ENCODE results near the gene FUCA1. TPM values are rescaled to one million over a fixed set of nuclear protein-coding genes. Genes with fewer than 3 reads are reported as not detected.

The FUCA1 gene
- total and polyA plus RNA-seq, 2 donors (not counting 3 experiments of a cell fraction or from before 2014, with no cell fraction given): 4.9 to 5.6 TPM

GRCh38 chr1:23825076-23825761 is 42.9 kb downstream of the FUCA1 start, which contains the start of gene HMGCL:
Gene HMGCL (minus strand): TSS chr1:23825429. CDS start chr1:23825415, 14 bp downstream.
- intact Hi-C loops (cut with micrococcal nuclease) (loop anchor here (1.0 to 5.0 kb wide), 3 partner anchors 16 to 132 kb away; partner anchors contain the start of genes FUCA1 and PNRC2), dilution Hi-C loops (cut with MboI; ENCODE audit: extremely low pct_ligation_motif_present, low sequenced_read_pairs) (no loop called here)
- H4K20me1 ChIP-seq (replicated peaks; ENCODE audit: control insufficient read depth, extremely low read depth, insufficient read depth, low read length): no peaks in the 10 kb centered on the region
- ChIA-PET POLR2A (interaction anchor here (0.6 to 1.4 kb wide), 6 partner anchors 9 to 1245 kb away, joined by 3 to 6 read pairs (median 4); partner anchors contain the start of gene GALE), CTCF (interaction anchor here (0.7 to 1.7 kb wide), 11 partner anchors 12 to 127 kb away, joined by 3 to 11 read pairs (median 4); partner anchors contain the start of genes GALE, LYPLA2 and PITHD1)
- H3K9me3 ChIP-seq (replicated peaks; ENCODE audit: control insufficient read depth, insufficient read depth, low read length): no peaks in the 10 kb centered on the region
- FAIRE-seq (peak; percentile 86), DNase-seq (ENCODE audit: low read depth, low spot score) (peak; percentile 91)
- no peaks in the 10 kb centered on the region for H3K27me3 ChIP-seq (ENCODE audit: control insufficient read depth in 2 of 2, insufficient read depth in 2 of 2, low read length in 2 of 2)
- no peaks in the 10 kb centered on the region for H3K36me3 ChIP-seq (ENCODE audit: control insufficient read depth in 2 of 2, extremely low read depth in 1 of 2, insufficient read depth in 2 of 2, low read length in 2 of 2)
- H3K4me2 ChIP-seq (ENCODE audit: insufficient read depth, low read length): peak within 1 kb of the TSS; percentile 99
- TF ChIP-seq CTCF (IDR thresholded peaks at IDR 0.05; ENCODE audit: extremely low read depth in 1 of 2, insufficient read depth in 1 of 2, low read depth in 1 of 2, low read length in 2 of 2) (no peak), POLR2AphosphoS5 (IDR thresholded peaks at IDR 0.05; ENCODE audit: insufficient read depth, low read depth, low read length) (peak; percentile 98), FOS (IDR thresholded peaks at IDR 0.05; ENCODE audit: borderline replicate concordance, insufficient read depth, low read length) (no peak), MYC (IDR thresholded peaks at IDR 0.05; ENCODE audit: low read depth, low read length) (peak; percentile 63), EZH2 (IDR thresholded peaks at IDR 0.05; ENCODE audit: borderline replicate concordance, low read depth, low read length, severe bottlenecking) (no peak), POLR2A (IDR thresholded peaks at IDR 0.05; ENCODE audit: low read depth, low read length) (peak; percentile 95), MAX (IDR thresholded peaks at IDR 0.05; ENCODE audit: insufficient read depth, insufficient read length) (peak; percentile 63)
- peak within 1 kb of the TSS; percentile 76 for H3K27ac ChIP-seq (ENCODE audit: insufficient read depth, low read depth, low read length)
- peaks cover 6% of the 10 kb centered on the region for H3K79me2 ChIP-seq (ENCODE audit: control insufficient read depth, insufficient read depth, low read length)
- peak within 1 kb of the TSS; percentile 96 for H3K9ac ChIP-seq (replicated peaks; ENCODE audit: extremely low read depth, insufficient read depth, low read length)
- peak within 1 kb of the TSS; percentile 81 for H2AFZ ChIP-seq (ENCODE audit: low read depth, low read length)
- H3K4me1 ChIP-seq (ENCODE audit: control insufficient read depth, extremely low read depth, insufficient read depth, low read length): peaks cover 9% of the 10 kb centered on the region
- no TSS peak for BruUV-seq (replicated peaks)
- H3K9me1 ChIP-seq (replicated peaks; ENCODE audit: control insufficient read depth, extremely low read depth, insufficient read depth, low read length): no peaks in the 10 kb centered on the region
- H3K4me3 ChIP-seq (replicated peaks in 1 of 3; ENCODE audit: insufficient read depth in 1 of 3, low read depth in 1 of 3, low read length in 3 of 3): peak within 1 kb of the TSS; percentile 91 to 99 (median 99)
